Adipose tissue (tissue), 3 donors: Measurements from ENCODE around the gene SLC22A14. TPM values are rescaled to one million over a fixed set of nuclear protein-coding genes. Genes with fewer than 3 reads are reported as not detected.
"Not testable (repeated sequence)": the region's sequence is repeated elsewhere in the genome, so short reads cannot be mapped to it uniquely, and the experiment has no call there.

ENCODE experiments used
- H3K27ac ChIP-seq: one replicate; pipeline ENCODE4 v1.5.1; 2013; ENCODE audit warnings: low read depth, low read length
- WGBS, 3 donors: extraction: QIAGEN DNeasy Blood & Tissue Kit; methylation state at CpG; one replicate each; pipeline ENCODE4 v1.1.7; 2013; 5-methylcytosine and 5-hydroxymethylcytosine counted together
- polyA plus RNA-seq, 3 donors: library from polyadenylated mRNA; stranded (reverse); fragments of 200-250 nt; gene quantifications; one replicate each; pipeline ENCODE4 v1.2.3, GENCODE V29; 2013
- donor health status: healthy with polysubstance abuse.
- donor health status: Bipolar disorder and iron deficiency.
- donor health status: healthy.

Gene SLC22A14
- polyA plus RNA-seq, 3 donors, result 0.07 to 0.16 (median 0.11) TPM

DNA sequence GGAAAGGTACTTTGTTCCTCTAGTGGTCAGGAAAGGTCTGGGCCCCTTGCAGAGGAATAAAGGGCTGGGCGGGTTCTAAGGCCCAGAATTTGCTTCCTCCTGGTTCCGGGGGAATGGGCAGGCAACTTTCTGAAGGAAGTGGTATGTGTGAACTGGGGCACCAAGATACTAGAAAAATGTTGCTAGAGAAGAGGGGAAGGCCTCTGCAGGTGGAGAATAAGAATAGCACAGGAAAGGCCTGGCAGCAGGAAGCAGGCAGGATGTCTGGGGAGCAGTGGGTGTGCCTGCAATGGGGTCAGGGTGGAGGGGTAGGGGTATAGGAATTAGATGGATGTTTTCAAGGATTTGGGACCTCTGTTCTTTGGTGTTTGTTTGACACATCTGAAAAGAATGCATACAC, 14.4 kb upstream of the SLC22A14 start:
- no peak overlapping the region for H3K27ac ChIP-seq
- 48 to 85% (median 63%) methylated on average over 2 of the region's 2 CpGs for WGBS, 3 donors

DNA sequence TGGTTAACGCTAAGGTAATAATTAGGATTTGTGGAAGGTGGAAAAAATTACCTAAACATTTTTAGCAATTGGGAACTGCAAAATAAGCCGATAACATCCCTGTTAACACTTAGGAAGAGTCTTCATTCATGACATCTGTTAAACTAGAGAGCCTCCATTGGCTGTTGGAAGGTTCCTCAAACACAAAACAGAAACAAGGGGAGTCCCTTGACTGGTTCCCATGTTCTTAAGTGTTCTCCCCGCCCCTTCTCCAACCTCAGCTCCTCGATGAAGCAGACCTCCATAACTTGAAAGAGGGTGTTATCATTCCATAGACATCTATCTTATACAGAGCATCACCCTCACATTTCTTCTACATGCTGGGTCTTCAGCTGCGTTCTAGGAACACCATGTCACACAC, 14.0 kb upstream of the SLC22A14 start:
- no peak overlapping the region for H3K27ac ChIP-seq
- WGBS, 3 donors, result 56 to 75% (median 73%) methylated on average over 5 of the region's 5 CpGs

DNA sequence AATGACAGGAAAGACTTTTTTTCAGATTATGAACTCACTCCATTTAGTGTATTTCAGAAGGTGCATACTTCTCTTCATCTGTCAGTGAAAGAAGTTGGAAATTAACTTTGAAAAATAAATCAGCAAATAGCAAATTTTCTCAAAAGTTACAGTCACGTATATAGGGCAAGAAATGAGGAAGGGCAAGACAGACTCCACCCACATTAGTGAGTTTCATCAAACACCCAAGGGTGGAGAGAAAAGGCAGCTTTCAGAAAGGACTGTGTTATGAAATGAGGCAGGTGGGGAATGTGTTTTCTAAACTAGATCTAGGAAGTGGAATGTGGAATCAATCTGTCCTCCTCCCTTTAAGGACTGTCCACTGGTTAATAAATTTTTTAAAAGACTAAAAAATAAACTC, 13.6 kb upstream of the SLC22A14 start:
- 50 to 78% (median 58%) methylated on average over 1 of the region's 1 CpG for WGBS, 3 donors
- H3K27ac ChIP-seq, result no peak overlapping the region

DNA sequence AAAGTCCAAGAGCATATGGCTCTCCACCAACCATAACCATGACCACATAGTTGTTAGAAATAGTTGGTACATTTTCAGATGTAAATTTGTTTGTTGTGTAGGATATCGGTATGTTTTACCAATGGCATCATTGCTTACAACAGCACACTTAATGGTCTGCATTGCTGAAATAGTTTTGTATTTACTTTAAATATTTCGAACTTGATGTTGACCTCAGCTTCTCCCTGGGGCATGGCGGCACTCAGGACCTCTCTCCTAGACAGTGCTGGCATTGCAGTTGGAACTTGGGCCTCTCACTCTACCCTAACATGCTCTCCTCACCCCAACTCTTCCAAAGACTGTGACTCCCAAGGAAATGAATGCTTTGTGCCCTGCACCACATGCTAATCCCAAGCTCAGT, 11.5 kb upstream of the SLC22A14 start:
- H3K27ac ChIP-seq, result no peak overlapping the region
- WGBS, 3 donors, result 87 to 92% (median 90%) methylated on average over 3 of the region's 3 CpGs

DNA sequence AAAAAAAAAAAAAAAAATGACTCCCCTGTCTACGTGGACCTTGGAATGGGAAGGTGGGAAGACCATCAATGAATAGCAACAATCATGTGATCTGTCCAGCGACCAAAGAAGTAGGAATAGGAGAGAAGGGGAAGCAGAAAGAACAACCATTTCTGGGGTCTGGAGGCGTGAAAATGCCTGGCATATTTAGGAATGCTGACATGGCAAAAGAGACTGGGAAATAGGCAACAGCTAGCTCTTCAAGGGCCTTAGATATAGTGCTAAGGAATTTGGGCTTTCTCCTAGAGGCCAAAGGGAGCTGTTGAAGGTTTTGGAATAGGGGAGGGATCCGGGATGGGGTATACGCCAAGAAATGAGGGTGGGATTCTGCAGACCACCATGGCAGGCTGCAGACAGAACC, 10.5 kb upstream of the SLC22A14 start:
- no peak overlapping the region for H3K27ac ChIP-seq
- 94 to 97% (median 96%) methylated on average over 5 of the region's 5 CpGs for WGBS, 3 donors

DNA sequence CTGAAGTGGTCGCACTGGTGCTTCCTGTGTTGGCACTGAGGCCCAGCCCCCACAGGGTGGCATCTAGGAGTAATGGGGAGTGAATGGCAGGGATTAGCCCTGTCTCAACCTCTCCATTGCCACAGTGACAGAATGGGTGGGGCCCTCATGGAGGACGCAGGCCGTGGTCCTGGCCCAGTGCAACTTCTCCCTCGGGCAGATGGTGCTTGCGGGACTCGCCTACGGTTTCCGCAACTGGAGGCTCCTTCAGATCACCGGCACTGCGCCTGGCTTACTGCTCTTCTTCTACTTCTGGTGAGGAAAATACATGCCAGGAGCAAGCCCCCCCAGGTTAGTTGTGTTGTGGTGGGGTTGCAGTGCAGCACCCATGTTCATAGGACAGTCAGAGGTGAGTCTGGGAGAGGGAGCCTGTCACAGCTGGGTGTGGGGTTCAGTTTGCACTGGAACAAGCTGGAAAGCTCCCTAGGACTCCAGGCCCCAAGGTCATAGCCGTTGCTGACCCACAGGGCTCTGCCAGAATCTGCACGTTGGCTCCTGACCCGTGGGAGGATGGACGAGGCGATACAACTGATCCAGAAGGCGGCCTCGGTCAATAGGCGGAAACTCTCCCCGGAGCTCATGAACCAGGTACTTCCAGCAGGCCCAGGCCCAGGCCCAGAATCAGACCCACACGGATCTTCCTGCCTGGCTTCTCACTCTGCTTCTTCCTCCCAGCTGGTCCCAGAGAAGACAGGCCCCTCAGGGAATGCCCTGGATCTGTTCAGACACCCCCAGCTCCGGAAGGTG, 7.0 kb upstream of the SLC22A14 start:
- whole genome bisulfite sequencing, 3 donors, result 80 to 95% (median 94%) methylated on average over 21 of the region's 21 CpGs
- no peak overlapping the region for H3K27ac ChIP-seq

DNA sequence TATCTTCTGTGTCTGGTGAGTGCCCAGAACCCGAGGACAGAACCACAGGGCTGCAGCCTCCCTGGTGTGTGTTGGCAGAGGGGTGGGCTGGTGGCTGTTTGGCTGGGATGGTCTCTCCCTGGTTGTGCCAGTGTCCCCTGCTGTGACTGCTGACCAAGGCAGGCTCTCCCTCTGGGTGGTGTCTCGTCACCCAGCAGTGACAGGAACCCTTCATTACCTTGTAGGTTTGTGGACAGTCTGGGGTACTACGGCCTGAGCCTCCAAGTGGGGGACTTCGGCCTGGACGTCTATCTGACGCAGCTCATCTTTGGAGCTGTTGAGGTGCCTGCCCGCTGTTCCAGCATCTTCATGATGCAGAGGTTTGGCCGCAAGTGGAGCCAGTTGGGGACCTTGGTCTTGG, 6.4 kb upstream of the SLC22A14 start:
- WGBS, 3 donors, result 91 to 95% (median 95%) methylated on average over 8 of the region's 8 CpGs

DNA sequence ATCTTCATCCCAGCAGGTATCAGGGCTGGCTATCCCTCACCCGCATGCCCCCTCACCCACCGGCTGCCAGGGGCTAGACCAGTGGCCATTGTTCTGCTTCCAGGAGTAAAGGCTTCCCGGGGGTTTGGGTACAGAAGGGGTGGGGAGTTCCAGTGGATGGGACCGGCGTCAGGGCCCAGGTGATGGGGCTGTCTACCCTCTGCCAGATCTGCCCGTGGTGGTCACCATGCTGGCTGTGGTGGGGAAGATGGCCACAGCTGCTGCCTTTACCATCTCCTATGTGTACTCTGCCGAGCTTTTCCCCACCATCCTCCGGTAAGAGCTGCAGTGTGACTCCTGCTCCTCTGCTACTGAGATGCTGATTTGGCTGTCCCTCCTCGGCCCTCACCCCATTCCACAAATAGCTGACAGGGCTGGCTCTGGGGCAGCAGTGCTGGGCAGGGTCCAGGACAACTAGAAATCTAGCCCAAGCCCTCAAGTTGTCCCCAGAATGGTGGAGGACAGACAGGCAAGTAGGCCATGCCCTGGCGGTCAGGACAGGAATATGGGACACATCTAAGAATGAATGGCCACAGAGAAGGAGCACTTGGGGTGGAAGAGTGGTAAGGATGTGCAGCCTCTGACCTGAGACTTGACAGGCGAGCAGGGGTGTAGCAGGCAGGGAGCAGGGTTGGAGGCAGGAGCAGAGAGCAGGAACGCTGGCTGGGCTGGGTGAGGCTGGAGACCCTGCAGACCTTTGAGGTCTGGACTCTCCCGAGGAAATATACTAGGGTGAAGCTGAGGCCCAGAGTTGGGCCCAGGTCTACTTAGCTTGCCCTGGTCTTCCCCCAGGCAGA, 5.8 kb upstream of the SLC22A14 start:
- no peak overlapping the region for H3K27ac ChIP-seq
- WGBS, 3 donors, result 91 to 95% (median 94%) methylated on average over 13 of the region's 13 CpGs

More for the DNA sequence above, 6.4 kb upstream of the SLC22A14 start:
- H3K27ac ChIP-seq, result no peak overlapping the region

DNA sequence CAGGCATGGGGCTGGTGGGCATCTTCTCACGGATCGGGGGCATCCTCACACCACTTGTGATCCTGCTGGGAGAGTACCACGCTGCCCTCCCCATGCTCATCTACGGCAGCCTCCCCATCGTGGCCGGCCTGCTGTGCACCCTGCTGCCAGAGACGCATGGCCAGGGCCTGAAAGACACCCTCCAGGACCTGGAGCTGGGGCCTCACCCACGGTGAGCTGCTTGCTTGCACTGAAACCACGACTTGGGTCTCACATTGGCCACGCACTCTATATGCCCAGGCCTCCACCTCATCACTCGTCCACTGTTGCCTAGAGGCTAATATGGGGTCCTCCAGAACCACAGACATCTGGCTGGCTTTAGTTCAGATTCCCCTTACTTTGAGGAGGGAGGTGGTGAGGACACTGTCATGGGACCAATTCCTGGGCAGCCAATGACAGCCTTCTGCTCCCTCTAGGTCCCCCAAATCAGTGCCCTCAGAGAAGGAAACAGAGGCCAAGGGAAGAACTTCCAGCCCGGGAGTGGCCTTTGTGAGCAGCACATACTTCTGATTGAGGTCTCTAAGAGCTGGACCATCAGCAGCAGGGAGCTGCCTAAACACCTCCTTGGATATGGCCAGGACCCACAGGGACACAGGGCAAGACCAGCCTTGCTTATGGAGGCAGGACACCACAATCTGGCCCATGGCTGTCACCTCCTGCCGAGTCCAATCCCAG, 5.0 kb upstream of the SLC22A14 start:
- WGBS, 3 donors, result 94 to 95% (median 95%) methylated on average over 13 of the region's 13 CpGs
- H3K27ac ChIP-seq, result no peak overlapping the region

DNA sequence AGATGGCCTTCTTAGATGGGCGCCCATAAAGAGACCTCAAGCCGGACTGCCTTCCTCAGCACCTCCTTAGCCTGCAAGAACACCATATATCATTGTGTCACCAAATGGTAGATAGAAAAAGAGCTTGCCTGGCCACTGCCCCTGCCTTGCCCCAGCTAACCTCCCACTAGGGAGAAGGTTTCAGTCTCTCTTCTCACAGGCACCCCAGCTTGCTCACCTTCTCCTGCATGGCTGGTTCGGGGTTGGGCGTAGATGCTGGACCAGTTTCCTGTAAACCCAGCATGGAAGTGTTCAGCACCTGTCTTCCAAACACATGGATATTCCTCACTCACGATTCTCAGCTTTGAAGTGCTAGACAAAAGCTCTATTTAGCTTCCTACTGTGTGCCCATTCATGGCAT, 3.3 kb upstream of the SLC22A14 start:
- 89 to 95% (median 89%) methylated on average over 5 of the region's 5 CpGs for WGBS, 3 donors
- H3K27ac ChIP-seq, result no peak overlapping the region

DNA sequence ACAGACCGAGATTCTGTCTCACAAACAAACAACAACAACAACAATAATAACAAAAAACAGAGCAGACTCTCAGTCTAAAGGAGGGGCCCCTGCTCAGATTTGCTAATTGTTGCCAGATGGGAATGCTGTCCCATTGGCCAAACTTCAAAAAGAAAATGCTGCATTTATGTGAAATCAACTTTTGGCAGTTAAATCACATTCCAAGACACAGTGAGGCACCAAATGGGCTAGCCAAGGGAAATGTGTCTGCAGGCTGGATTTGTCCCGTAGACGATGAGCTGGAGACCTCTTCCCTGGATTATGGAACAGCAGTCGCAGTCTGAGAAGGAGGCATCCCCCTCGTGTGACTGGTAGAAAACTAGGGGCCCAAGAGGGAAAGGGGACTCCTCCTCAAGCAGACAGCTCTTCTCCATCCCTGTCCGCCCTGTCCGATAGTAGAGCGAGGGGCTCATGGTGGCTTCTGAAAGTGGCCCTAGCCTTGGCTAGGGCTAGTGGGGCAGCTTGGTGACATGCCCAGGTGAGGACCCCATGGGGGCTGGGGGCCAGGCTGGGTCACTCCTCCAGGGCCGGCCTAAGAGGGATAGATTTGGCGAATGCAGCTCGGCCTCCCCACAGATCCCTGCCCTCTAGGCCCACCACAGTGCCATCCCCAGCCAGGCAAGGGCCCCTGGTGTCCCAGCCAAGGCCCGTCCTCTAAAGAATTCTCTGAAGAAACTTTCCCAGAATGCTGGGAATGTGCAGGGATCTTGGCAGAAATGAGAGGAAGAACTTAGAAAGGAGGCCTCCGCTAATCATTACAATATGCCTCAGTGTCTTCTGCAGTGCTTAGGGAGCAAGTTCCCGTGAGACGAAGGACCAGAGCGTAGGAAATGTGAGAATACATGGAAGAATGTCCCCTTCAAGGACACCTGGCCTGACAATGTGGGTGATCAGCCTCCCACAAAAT, 2.0 kb downstream of the SLC22A14 start:
- WGBS, 3 donors, result 72 to 82% (median 81%) methylated on average over 16 of the region's 16 CpGs
- H3K27ac ChIP-seq, result no peak overlapping the region

DNA sequence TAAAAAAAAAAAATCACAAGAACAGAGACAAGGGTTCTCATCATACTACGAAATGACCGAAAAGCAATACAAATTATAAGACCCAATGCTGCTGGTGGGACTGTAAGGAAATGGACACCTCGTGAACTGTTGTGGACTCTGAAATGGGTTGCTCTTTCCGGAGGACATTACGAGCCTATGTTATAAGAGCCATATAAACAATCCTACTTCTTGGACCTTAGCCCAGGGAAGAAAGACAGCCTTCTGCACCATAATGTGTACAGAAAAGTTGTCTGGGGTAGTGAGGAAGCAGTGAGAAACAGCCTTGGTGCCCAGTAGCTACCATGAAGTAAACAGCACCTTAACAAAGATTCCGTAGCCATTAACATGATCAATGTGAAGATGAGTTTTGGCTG, 2.7 kb downstream of the SLC22A14 start:
- WGBS, 3 donors, result 92 to 95% (median 94%) methylated on average over 6 of the region's 6 CpGs
- no peak overlapping the region for H3K27ac ChIP-seq

DNA sequence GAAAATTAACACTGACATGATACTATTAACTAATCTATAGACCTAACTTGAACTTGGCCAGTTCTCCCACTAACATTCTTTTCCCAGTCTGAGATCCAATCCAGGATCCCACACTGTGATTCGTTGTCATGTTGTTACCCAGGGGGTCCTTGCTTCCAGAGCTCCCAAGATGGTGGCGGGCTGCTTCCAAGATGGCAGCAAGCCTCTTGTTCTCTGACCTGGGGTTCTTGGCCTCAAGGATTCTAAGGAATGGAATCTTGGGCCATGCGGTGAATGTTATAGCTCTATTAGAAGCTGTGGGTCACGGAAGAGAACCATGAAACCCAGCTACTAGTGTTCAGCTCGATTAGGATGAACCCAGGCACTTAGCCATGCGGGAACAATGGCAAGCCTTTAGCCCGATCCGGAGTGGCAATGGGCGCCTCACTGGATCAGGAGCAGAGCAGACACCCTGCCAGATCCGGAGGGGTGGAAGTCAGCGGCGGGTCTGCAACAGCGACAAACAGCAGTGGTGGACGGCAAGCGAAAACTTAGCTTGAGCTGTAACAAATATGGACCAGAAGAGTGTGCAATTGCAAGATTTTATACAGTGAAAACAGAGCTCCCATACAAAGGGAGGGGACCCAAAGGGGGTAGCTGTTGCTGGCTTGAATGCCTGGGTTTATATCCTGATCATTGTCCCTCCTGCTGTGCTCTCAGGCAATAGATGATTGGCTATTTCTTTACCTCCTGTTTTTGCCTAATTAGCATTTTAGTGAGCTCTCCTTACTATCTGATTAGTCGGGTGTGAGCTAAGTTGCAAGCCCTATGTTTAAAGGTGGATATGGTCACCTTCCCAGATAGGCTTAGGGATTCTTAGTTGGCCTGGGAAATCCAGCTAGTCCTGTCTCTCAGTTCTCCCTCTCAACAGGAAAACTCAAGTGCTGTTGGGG, 7.5 kb downstream of the SLC22A14 start:
- not testable (repeated sequence) for H3K27ac ChIP-seq
- WGBS, 3 donors, result 89 to 94% (median 91%) methylated on average over 16 of the region's 16 CpGs

DNA sequence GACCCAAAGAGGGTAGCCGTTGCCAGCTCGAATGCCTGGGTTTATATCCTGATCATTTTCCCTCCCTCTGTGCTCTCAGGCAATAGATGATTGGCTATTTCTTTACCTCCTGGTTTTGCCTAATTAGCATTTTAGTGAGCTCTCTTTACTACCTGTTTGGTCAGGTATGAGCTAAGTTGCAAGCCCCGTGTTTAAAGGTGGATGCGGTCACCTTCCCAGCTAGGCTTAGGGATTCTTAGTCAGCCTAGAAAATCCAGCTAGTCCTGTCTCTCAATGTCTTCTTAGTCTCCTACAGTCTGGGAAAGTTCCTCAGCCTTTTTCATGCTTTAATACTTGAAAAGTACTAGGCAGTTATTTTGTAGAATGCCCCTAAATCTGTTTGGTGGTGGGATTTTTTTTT, 15.0 kb downstream of the SLC22A14 start:
- H3K27ac ChIP-seq, result not testable (repeated sequence)
- WGBS, 3 donors, result 76 to 88% (median 80%) methylated on average over 4 of the region's 4 CpGs

DNA sequence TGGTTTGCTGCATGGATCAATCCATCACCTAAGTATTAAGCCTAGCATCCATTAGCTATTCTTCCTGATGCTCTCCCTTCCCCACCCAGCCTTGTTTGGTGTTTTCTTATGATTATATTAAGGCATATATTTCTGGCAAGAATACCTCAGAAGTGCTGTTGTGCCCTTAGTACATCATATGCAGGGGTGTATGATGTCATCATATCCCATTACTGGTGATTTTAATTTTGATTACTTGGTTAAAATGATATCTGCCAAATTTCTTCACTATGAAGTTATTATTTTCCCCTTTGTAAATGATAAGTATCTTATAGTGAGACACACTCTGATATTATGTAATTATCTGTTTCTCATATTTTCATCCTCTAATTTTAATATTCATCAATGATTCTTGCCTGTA, 15.4 kb downstream of the SLC22A14 start:
- H3K27ac ChIP-seq, result no peak overlapping the region

DNA sequence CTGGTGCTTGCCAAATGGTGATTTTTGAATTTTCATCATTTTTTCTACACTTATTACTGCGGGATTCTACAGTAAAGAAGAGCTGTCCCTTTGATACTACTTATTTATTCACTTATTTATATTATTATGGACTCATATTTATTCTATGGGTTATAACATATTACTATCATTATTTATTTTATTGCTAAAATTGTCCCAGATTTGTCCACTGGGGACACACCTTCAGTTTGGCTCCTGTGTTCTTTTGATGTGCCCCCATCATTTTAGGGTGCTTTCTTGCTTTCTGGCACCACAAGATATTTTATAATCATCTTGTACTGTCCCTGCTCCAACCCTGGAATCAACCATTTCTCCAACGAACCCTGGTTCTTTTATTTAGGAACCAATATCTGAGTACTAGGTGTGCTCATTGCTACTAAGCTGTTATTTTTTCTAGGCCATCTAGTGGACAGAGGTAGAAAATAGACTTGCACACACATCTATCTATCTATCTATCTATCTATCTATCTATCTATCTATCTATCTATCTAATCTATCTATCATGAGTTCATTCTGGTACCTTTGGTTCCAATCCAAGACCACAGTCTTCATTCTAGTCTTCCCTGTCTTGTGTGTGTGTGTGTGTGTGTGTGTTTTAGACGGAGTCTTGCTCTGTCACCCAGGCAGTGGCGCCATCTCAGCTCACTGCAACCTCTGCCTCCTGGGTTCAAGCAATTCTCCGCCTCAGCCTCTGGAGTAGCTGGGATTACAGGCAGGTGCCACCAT, 16.0 kb downstream of the SLC22A14 start:
- H3K27ac ChIP-seq, result no peak overlapping the region
- WGBS, 3 donors, result 79 to 83% (median 80%) methylated on average over 5 of the region's 5 CpGs
